HepG2 (cell line): ENCODE results near the gene C12orf56. TPM values are rescaled to one million over a fixed set of nuclear protein-coding genes. Genes with fewer than 3 reads are reported as not detected.

Experiments used
- ATAC-seq: fragments of 200-7000 bp; cut with Tn5 transposase; 3 replicates; pipeline ENCODE4 v1.9.1; 2020; ENCODE audit warnings: mild to moderate bottlenecking, moderate library complexity
- BruUV-seq: library from RNA; stranded (reverse); fragments of 400-500 nt; replicated peaks from 2 replicates; lab custom pipeline; 2021; lab: Mats Ljungman, UMichigan
- CTCF ChIA-PET: fragments of 300-600 bp; formaldehyde crosslinking; extraction: SDS; loops from one replicate; lab custom pipeline; 2021; ENCODE audit warnings: low total read pairs, inconsistent platforms, low intra/inter-chr PET ratio; lab: Yijun Ruan, JAX
- POLR2A ChIA-PET: fragments of 350-600 bp; sonication (Branson Sonifier 250); formaldehyde crosslinking; loops from one replicate; lab custom pipeline; 2020; ENCODE audit warnings: antibody characterized with exemption, inconsistent platforms; lab: Yijun Ruan, JAX
- DNase-seq: peaks from one replicate; pipeline ENCODE4 v3.0.0-alpha.2; 2015; ENCODE audit warnings: low spot score
- FAIRE-seq: peaks from 3 replicates; lab custom pipeline; 2011; peaks lifted over from hg19 to GRCh38; lab: Jason Lieb, UNC
- H2AFZ ChIP-seq: one replicate; pipeline ENCODE4 v1.6.1; 2011; ENCODE audit warnings: low read length, inconsistent platforms
- H3K27ac ChIP-seq: fragments of 300-600 bp; 3 replicates; pipeline ENCODE4 v1.8.0; 2011; ENCODE audit warnings: mixed run types, mild to moderate bottlenecking, mixed read lengths, low read length, inconsistent platforms; ENCODE audit not compliant: insufficient read depth; ENCODE audit errors: extremely low read length
- H3K27me3 ChIP-seq, 2 experiments: fragments of 200-600 bp in 1 of 2; 2 replicates in 1 of 2; 3 replicates in 1 of 2; pipeline versions ENCODE4 v1.6.0 to v1.8.0; 2011; ENCODE audit warnings: low read length in 2 of 2, mild to moderate bottlenecking in 2 of 2, moderate library complexity in 2 of 2, inconsistent platforms in 1 of 2; ENCODE audit not compliant: insufficient read depth in 2 of 2, control insufficient read depth in 1 of 2
- H3K36me3 ChIP-seq, 2 experiments: fragments of 200-600 bp in 1 of 2; replicated peaks in 1 of 2; 2 replicates in 1 of 2; 3 replicates in 1 of 2; pipeline versions ENCODE4 v1.5.1 to v1.8.0; 2011; ENCODE audit warnings: low read length in 2 of 2, inconsistent platforms in 1 of 2; ENCODE audit not compliant: insufficient read depth in 2 of 2, control insufficient read depth in 1 of 2
- H3K4me1 ChIP-seq: 2 replicates; pipeline ENCODE4 v1.5.1; 2012; ENCODE audit warnings: low read length, inconsistent platforms; ENCODE audit not compliant: insufficient read depth
- H3K4me2 ChIP-seq: 2 replicates; pipeline ENCODE4 v1.6.0; 2011; ENCODE audit warnings: low read depth, low read length, inconsistent platforms
- H3K4me3 ChIP-seq, 3 experiments: fragments of 200-600 bp in 1 of 3; sonication (generic), shearing (Covaris generic) in 1 of 3; replicated peaks in 1 of 3; 2 replicates each; pipeline ENCODE4 v1.5.1; 2011 to 2016; ENCODE audit warnings: low read length in 3 of 3, inconsistent platforms in 2 of 3, low read depth in 2 of 3, mild to moderate bottlenecking in 2 of 3, control low read depth in 1 of 3, mixed read lengths in 1 of 3; ENCODE audit not compliant: insufficient read depth in 1 of 3
- H3K79me2 ChIP-seq: one replicate; pipeline ENCODE4 v1.6.1; 2011; ENCODE audit warnings: low read length, inconsistent platforms; ENCODE audit not compliant: insufficient read depth
- H3K9ac ChIP-seq: 2 replicates; pipeline ENCODE4 v1.6.0; 2011; ENCODE audit warnings: mild to moderate bottlenecking, low read depth, low read length, inconsistent platforms; ENCODE audit not compliant: insufficient read depth
- H3K9me3 ChIP-seq: 2 replicates; pipeline ENCODE4 v1.5.1; 2012; ENCODE audit warnings: mild to moderate bottlenecking, low read length
- H4K20me1 ChIP-seq: 2 replicates; pipeline ENCODE4 v1.6.0; 2011; ENCODE audit warnings: inconsistent platforms, mild to moderate bottlenecking, low read length, moderate library complexity; ENCODE audit not compliant: insufficient read depth
- ATRX ChIP-seq: sonication (generic); formaldehyde crosslinking; IDR thresholded peaks from 2 replicates; pipeline ENCODE4 v1.4.0; 2020; ENCODE audit warnings: missing genetic modification reagents, borderline replicate concordance
- NCOR1 ChIP-seq: fragments of 200-600 bp; sonication (generic); IDR thresholded peaks from 2 replicates; pipeline ENCODE4 v1.7.0; 2017; ENCODE audit warnings: antibody characterized with exemption, low read length, borderline replicate concordance
- NFATC3 ChIP-seq: sonication (generic); formaldehyde crosslinking; IDR thresholded peaks from 2 replicates; pipeline ENCODE4 v1.5.1; 2020; ENCODE audit warnings: mild to moderate bottlenecking, missing genetic modification reagents
- NFYB ChIP-seq: sonication (generic); formaldehyde crosslinking; IDR thresholded peaks from 2 replicates; pipeline ENCODE4 v1.4.0; 2020; ENCODE audit warnings: missing genetic modification reagents
- PHF5A ChIP-seq: IDR thresholded peaks from one replicate; pipeline ENCODE4 v1.6.1; 2018; ENCODE audit warnings: low read depth, missing genetic modification reagents; ENCODE audit not compliant: unreplicated experiment
- SRSF1 ChIP-seq: fragments of 200-400 bp; formaldehyde crosslinking; optimal IDR thresholded peaks from 2 replicates; pipeline ENCODE3; 2017; ENCODE audit warnings: mild to moderate bottlenecking, low read depth, low read length, moderate library complexity
- ZFAT ChIP-seq: sonication (generic); formaldehyde crosslinking; conservative IDR thresholded peaks from 2 replicates; pipeline ENCODE4 v1.8.1; 2023; ENCODE audit warnings: missing genetic modification reagents, inconsistent platforms
- ZGPAT ChIP-seq: IDR thresholded peaks from 2 replicates; pipeline ENCODE4 v1.6.1; 2016; ENCODE audit warnings: mild to moderate bottlenecking
- ZMAT5 ChIP-seq: sonication (generic); formaldehyde crosslinking; IDR thresholded peaks from 2 replicates; pipeline ENCODE4 v1.5.0; 2020; ENCODE audit warnings: mild to moderate bottlenecking, low read depth, missing genetic modification reagents, borderline replicate concordance
- ZNF121 ChIP-seq: sonication (generic); formaldehyde crosslinking; IDR thresholded peaks from 2 replicates; pipeline ENCODE4 v1.5.0; 2020; ENCODE audit warnings: mild to moderate bottlenecking, missing genetic modification reagents
- ZNF234 ChIP-seq: sonication (generic); formaldehyde crosslinking; conservative IDR thresholded peaks from 2 replicates; pipeline ENCODE4 v1.5.1; 2020; ENCODE audit warnings: mild to moderate bottlenecking, missing genetic modification reagents
- ZNF326 ChIP-seq: sonication (generic); formaldehyde crosslinking; IDR thresholded peaks from 2 replicates; pipeline ENCODE4 v1.4.0; 2020; ENCODE audit warnings: missing genetic modification reagents, borderline replicate concordance
- ZNF576 ChIP-seq: sonication (generic); formaldehyde crosslinking; IDR thresholded peaks from 2 replicates; pipeline ENCODE4 v1.4.0; 2020; ENCODE audit warnings: mild to moderate bottlenecking, missing genetic modification reagents
- ZNF660 ChIP-seq: sonication (generic); formaldehyde crosslinking; IDR thresholded peaks from 2 replicates; pipeline ENCODE4 v1.5.1; 2020; ENCODE audit warnings: mild to moderate bottlenecking, low read depth, missing genetic modification reagents, borderline replicate concordance
- ZSCAN22 ChIP-seq: sonication (generic); formaldehyde crosslinking; IDR thresholded peaks from 2 replicates; pipeline ENCODE4 v1.4.0; 2020; ENCODE audit warnings: mild to moderate bottlenecking, missing genetic modification reagents
- WGBS: methylation state at CpG from one replicate; pipeline ENCODE4 v1.1.6; 2017; ENCODE audit warnings: low lambda C conversion rate; 5-methylcytosine and 5-hydroxymethylcytosine counted together
- in situ Hi-C: cut with HindIII; loops from 2 replicates; pipeline ENCODE4 v1.10.0; 2017; ENCODE audit warnings: low pct_unique_long_range_greater_than_20kb; ENCODE audit not compliant: extremely low pct_ligation_motif_present
- intact Hi-C: fragments of 100-400 bp; cut with micrococcal nuclease; formaldehyde crosslinking; loops from one replicate; pipeline ENCODE4 v1.10.0; 2022; ENCODE audit not compliant: unreplicated experiment
- polyA plus RNA-seq, 8 experiments: library from polyadenylated mRNA; depleted of rRNA in 3 of 8; stranded (reverse) in 7 of 8; unstranded in 1 of 8; fragments of >200 nt; fragmentation: Illumina TruSeq in 4 of 8; extraction: Trizol in 4 of 8; gene quantifications; 2 replicates each; pipeline versions ENCODE4 v1.2.1 to v1.2.3, GENCODE V29; 2011 to 2016; ENCODE audit warnings: low read depth in 4 of 8, missing spikeins in 1 of 8, mixed read lengths in 1 of 8; ENCODE audit not compliant: insufficient read depth in 1 of 8
- total RNA-seq, 5 experiments: library from RNA; depleted of rRNA; stranded (reverse); fragments of >200 nt; fragmentation: Illumina TruSeq; extraction: Trizol; gene quantifications; 2 replicates each; pipeline ENCODE4 v1.2.3, GENCODE V29; 2016; ENCODE audit warnings: low read depth in 1 of 5

Gene C12orf56
- total and polyA plus RNA-seq, 2 of the 13 experiments (the other 11 are each of a cell fraction or from before 2014, with no cell fraction given) = 0.07 TPM; not detected in 1

- intact Hi-C loops = no loop called here
- no peak for ATAC-seq
Measured at GRCh38 chr12:64433915-64434314, 43.4 kb upstream of the C12orf56 start.

GRCh38 chr12:64431791-64432190 is 41.2 kb upstream of the C12orf56 start:
- no peak for ATAC-seq
- Histone ChIP-seq H3K9ac (no peak overlapping the region), H3K9me3 (no peaks in the 10 kb centered on the region), H3K4me2 (no peak overlapping the region), H3K27ac (no peak overlapping the region), H3K4me3 (no peak overlapping the region), H3K79me2 (no peaks in the 10 kb centered on the region), H3K36me3 (peaks cover 33 to 88% of the 10 kb centered on the region in 2 experiments), H3K27me3 (no peaks in the 10 kb centered on the region), H3K4me1 (peaks cover 26% of the 10 kb centered on the region), H2AFZ (no peak overlapping the region), H4K20me1 (0 out of 2 replicates have a peak, but pooled peaks cover 3% of the 10 kb centered on the region)
- DNase-seq = no peak
- WGBS = 100% methylated on average over 4 of the region's 4 CpGs
- in situ Hi-C loops (no loop called here), intact Hi-C loops (no loop called here)
- ChIA-PET CTCF (no interaction called here), POLR2A (no interaction called here)
- FAIRE-seq = no peak
- BruUV-seq = no TSS peak
- TF ChIP-seq ATRX (CRISPR knock-in tag) (no peak), ZNF234 (CRISPR knock-in tag) (no peak), ZSCAN22 (CRISPR knock-in tag) (no peak), SRSF1 (no peak), ZGPAT (no peak), NCOR1 (no peak), ZFAT (CRISPR knock-in tag) (no peak), ZNF576 (CRISPR knock-in tag) (no peak), NFATC3 (CRISPR knock-in tag) (no peak), NFYB (no peak), ZMAT5 (CRISPR knock-in tag) (no peak), ZNF326 (CRISPR knock-in tag) (no peak)

More at GRCh38 chr12:64433915-64434314, 43.4 kb upstream of the C12orf56 start:
- TF ChIP-seq ZNF660 (CRISPR knock-in tag) = no peak
- TF ChIP-seq ZNF121 (CRISPR knock-in tag) = 0 out of 2 replicates have a peak, but pooled peaks have one; percentile 31
- no peak for TF ChIP-seq PHF5A (CRISPR knock-in tag)
- ChIA-PET CTCF (no interaction called here), POLR2A (no interaction called here)
- Histone ChIP-seq H3K4me3 (no peak overlapping the region), H3K79me2 (no peaks in the 10 kb centered on the region), H3K27me3 (no peaks in the 10 kb centered on the region), H3K27ac (no peak overlapping the region), H3K4me1 (peaks cover 8% of the 10 kb centered on the region; the same call in 1 of the 2 replicates), H3K36me3 (peaks cover 36 to 92% of the 10 kb centered on the region in 2 experiments), H4K20me1 (0 out of 2 replicates have a peak, but pooled peaks cover under 1% of the 10 kb centered on the region), H3K9ac (no peak overlapping the region), H3K4me2 (no peak overlapping the region), H2AFZ (no peak overlapping the region), H3K9me3 (no peaks in the 10 kb centered on the region)
- in situ Hi-C loops = no loop called here
- FAIRE-seq = no peak
- WGBS = 98% methylated on average over 5 of the region's 5 CpGs
- no TSS peak for BruUV-seq
- DNase-seq = no peak
